HG03571 (cell line): ENCODE data around the gene SPAG16.

Source experiments
- ATAC-seq: cut with Tn5 transposase; IDR thresholded peaks from one replicate; pipeline ENCODE4 v1.9.1; 2021; ENCODE audit not compliant: unreplicated experiment

Gene SPAG16

GRCh38 chr2:214232271-214232670, 948.0 kb downstream of the SPAG16 start:
- ATAC-seq: no peak

GRCh38 chr2:214233164-214233563, 948.9 kb downstream of the SPAG16 start:
- no peak for ATAC-seq

- ATAC-seq: no peak
These were observed 958.5 kb downstream of the SPAG16 start for GRCh38 chr2:214242797-214243196.

GRCh38 chr2:214244847-214245246, 960.6 kb downstream of the SPAG16 start:
- no peak for ATAC-seq

- ATAC-seq: no peak
These were observed 962.2 kb downstream of the SPAG16 start for GRCh38 chr2:214246417-214246816.

- ATAC-seq: no peak
These were observed 963.3 kb downstream of the SPAG16 start for GRCh38 chr2:214247531-214247930.

- ATAC-seq: no peak
These were observed 970.8 kb downstream of the SPAG16 start for GRCh38 chr2:214255046-214255445.

GRCh38 chr2:214261683-214262082, 977.4 kb downstream of the SPAG16 start:
- ATAC-seq: no peak

- no peak for ATAC-seq
These were observed 979.9 kb downstream of the SPAG16 start for GRCh38 chr2:214264171-214264570.

GRCh38 chr2:214265991-214266489, 981.8 kb downstream of the SPAG16 start:
- no peak for ATAC-seq

GRCh38 chr2:214277880-214278279, 993.6 kb downstream of the SPAG16 start:
- ATAC-seq: no peak

- ATAC-seq: no peak
These were observed 1001.7 kb downstream of the SPAG16 start for GRCh38 chr2:214286011-214286410.

- no peak for ATAC-seq
These were observed 1009.3 kb downstream of the SPAG16 start for GRCh38 chr2:214293593-214293992.

- ATAC-seq: no peak
These were observed 1010.2 kb downstream of the SPAG16 start for GRCh38 chr2:214294426-214294825.

- ATAC-seq: no peak
These were observed 1013.2 kb downstream of the SPAG16 start for GRCh38 chr2:214297423-214297822.

- no peak for ATAC-seq
These were observed 1026.1 kb downstream of the SPAG16 start for GRCh38 chr2:214310319-214310718.

GRCh38 chr2:214311031-214311533, 1026.8 kb downstream of the SPAG16 start:
- ATAC-seq: no peak

GRCh38 chr2:214311931-214312749, 1027.9 kb downstream of the SPAG16 start:
- no peak for ATAC-seq

- ATAC-seq: no peak
These were observed 1031.1 kb downstream of the SPAG16 start for GRCh38 chr2:214315324-214315723.

- ATAC-seq: no peak
These were observed 1035.9 kb downstream of the SPAG16 start for GRCh38 chr2:214320211-214320610.

GRCh38 chr2:214322662-214323061, 1038.4 kb downstream of the SPAG16 start:
- ATAC-seq: no peak

- no peak for ATAC-seq
These were observed 1041.1 kb downstream of the SPAG16 start for GRCh38 chr2:214325404-214325803.

GRCh38 chr2:214328941-214329340, 1044.7 kb downstream of the SPAG16 start:
- no peak for ATAC-seq
